ENCODE data around the gene UROS. TPM values are rescaled to one million over a fixed set of nuclear protein-coding genes. Genes with fewer than 3 reads are reported as not detected.

UROS gene
- total and polyA plus RNA-seq, 9 donors: 18.5 to 82.5 (median 28.6) TPM

DNA sequence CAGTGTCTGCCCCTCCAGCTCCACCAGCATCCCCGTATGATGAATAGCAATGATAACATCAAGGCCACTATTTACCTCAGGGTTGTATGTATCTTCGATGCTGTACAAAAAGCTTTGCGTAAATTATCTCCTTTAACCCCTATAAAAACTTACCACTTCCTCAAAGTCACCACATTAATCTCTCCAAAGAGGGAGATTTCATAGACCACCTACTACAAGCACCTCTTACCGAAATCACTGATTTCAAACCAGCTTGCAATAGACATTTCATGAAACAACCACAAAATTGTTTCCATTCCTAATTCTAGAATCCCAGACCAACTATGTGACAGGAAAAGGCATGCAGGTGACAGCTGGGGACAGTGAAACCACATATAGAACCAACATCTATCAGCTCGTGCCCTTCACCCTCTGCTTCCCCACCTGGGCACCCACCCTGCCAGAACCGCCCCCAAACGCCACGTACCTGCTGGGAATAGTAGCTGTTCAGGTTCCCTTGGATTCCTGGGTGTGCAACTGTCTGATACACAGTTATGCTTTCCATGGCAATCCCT is 27.3 kb downstream of the UROS start:
- Histone ChIP-seq H3K27me3 (no peaks in the 10 kb centered on the region), H3K9me3 (no peaks in the 10 kb centered on the region), H3K36me3 (no peaks in the 10 kb centered on the region), H3K4me3 (no peak overlapping the region), H3K27ac (no peak overlapping the region), H3K4me1 (ENCODE audit: insufficient read depth) (peaks cover 2% of the 10 kb centered on the region)
- TF ChIP-seq, protein P1, sequence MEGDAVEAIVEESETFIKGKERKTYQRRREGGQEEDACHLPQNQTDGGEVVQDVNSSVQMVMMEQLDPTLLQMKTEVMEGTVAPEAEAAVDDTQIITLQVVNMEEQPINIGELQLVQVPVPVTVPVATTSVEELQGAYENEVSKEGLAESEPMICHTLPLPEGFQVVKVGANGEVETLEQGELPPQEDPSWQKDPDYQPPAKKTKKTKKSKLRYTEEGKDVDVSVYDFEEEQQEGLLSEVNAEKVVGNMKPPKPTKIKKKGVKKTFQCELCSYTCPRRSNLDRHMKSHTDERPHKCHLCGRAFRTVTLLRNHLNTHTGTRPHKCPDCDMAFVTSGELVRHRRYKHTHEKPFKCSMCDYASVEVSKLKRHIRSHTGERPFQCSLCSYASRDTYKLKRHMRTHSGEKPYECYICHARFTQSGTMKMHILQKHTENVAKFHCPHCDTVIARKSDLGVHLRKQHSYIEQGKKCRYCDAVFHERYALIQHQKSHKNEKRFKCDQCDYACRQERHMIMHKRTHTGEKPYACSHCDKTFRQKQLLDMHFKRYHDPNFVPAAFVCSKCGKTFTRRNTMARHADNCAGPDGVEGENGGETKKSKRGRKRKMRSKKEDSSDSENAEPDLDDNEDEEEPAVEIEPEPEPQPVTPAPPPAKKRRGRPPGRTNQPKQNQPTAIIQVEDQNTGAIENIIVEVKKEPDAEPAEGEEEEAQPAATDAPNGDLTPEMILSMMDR (IDR thresholded peaks at IDR 0.05): no peak
- TF ChIP-seq EP300 (IDR thresholded peaks at IDR 0.05) (no peak), POLR2A (IDR thresholded peaks at IDR 0.05) (no peak)
- WGBS, 3 donors: 80 to 90% (median 87%) methylated on average over 8 of the region's 8 CpGs
- intact Hi-C loops (cut with DNase I): no loop called here
- DNase-seq: no peak

- intact Hi-C loops (cut with DNase I): no loop called here
- H3K36me3 ChIP-seq: no peaks in the 10 kb centered on the region
These were observed 27.9 kb downstream of the UROS start for GRCh38 chr10:125795128-125795527.

GRCh38 chr10:125792342-125793300 is 30.4 kb downstream of the UROS start:
- TF ChIP-seq POLR2A (IDR thresholded peaks at IDR 0.05) (no peak), EP300 (IDR thresholded peaks at IDR 0.05) (no peak)
- TF ChIP-seq, protein P1 (IDR thresholded peaks at IDR 0.05): no peak
- WGBS, 3 donors: 81 to 84% (median 82%) methylated on average over 12 to 14 of the region's 14 CpGs
- no peaks in the 10 kb centered on the region for H3K36me3 ChIP-seq

More at GRCh38 chr10:125795128-125795527, 27.9 kb downstream of the UROS start:
- 72 to 76% (median 72%) methylated on average over 2 of the region's 2 CpGs for WGBS, 3 donors
- H3K27me3 ChIP-seq: no peaks in the 10 kb centered on the region
- TF ChIP-seq EP300 (IDR thresholded peaks at IDR 0.05): no peak
- TF ChIP-seq, protein P1 (IDR thresholded peaks at IDR 0.05): no peak
- TF ChIP-seq POLR2A (IDR thresholded peaks at IDR 0.05): no peak
- H3K9me3 ChIP-seq: no peaks in the 10 kb centered on the region
- DNase-seq: no peak
- H3K27ac ChIP-seq: no peak overlapping the region
- H3K4me1 ChIP-seq (ENCODE audit: insufficient read depth): peaks cover 2% of the 10 kb centered on the region
- H3K4me3 ChIP-seq: no peak overlapping the region

GRCh38 chr10:125788156-125789034 is 34.7 kb downstream of the UROS start:
- DNase-seq: peak in 1 of 5 donors; percentile 5
- Histone ChIP-seq H3K36me3 (no peaks in the 10 kb centered on the region), H3K27me3 (no peaks in the 10 kb centered on the region), H3K4me3 (no peak overlapping the region), H3K27ac (no peak overlapping the region), H3K9me3 (no peaks in the 10 kb centered on the region), H3K4me1 (ENCODE audit: insufficient read depth) (no peaks in the 10 kb centered on the region)
- TF ChIP-seq EP300 (IDR thresholded peaks at IDR 0.05) (no peak), POLR2A (IDR thresholded peaks at IDR 0.05) (no peak)
- TF ChIP-seq, protein P1 (IDR thresholded peaks at IDR 0.05): no peak
- intact Hi-C loops (cut with DNase I): no loop called here
- 86 to 91% (median 89%) methylated on average over 14 to 17 of the region's 17 CpGs for WGBS, 3 donors

More at GRCh38 chr10:125792342-125793300, 30.4 kb downstream of the UROS start:
- Histone ChIP-seq H3K27me3 (no peaks in the 10 kb centered on the region), H3K4me3 (no peak overlapping the region), H3K9me3 (no peaks in the 10 kb centered on the region), H3K4me1 (ENCODE audit: insufficient read depth) (no peaks in the 10 kb centered on the region), H3K27ac (no peak overlapping the region)
- no peak for DNase-seq
- intact Hi-C loops (cut with DNase I): no loop called here
